HG03521 (cell line): ENCODE results near the gene SEPTIN14.
"Not testable (repeated sequence)": the region's sequence is repeated elsewhere in the genome, so short reads cannot be mapped to it uniquely, and the experiment has no call there.

Experiments
- ATAC-seq: cut with Tn5 transposase; IDR thresholded peaks from one replicate; pipeline ENCODE4 v1.9.1; 2021; ENCODE audit warnings: mild to moderate bottlenecking, moderate library complexity; ENCODE audit not compliant: unreplicated experiment

Gene SEPTIN14

DNA sequence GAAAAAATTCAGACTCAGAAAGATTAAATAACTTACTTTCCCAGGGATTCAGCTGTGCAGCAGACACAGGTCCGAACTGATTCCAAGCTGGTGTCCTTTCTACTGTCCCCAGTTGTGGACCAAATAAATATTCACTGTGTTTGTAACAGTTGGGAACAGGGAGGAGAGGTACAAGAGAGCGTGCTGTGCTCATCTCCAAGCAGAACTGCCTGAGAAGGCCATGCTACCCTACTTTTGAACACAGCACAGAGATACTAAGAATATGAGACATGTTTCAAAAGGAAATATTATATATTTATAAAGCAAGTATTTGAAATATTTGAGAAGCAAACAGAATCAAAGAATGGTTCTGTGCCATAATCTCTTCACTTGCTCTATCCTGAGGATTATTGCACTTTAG lies at the start of gene SEPTIN14:
Gene SEPTIN14 (minus strand): TSS at position 101 of the 400 bp plus-strand sequence. CDS start 756 bp downstream, outside the sequence.
- ATAC-seq = not testable (repeated sequence)

- peak; percentile 96 for ATAC-seq
Observed at GRCh38 chr7:55903985-55904759, 41.6 kb upstream of the SEPTIN14 start.

DNA sequence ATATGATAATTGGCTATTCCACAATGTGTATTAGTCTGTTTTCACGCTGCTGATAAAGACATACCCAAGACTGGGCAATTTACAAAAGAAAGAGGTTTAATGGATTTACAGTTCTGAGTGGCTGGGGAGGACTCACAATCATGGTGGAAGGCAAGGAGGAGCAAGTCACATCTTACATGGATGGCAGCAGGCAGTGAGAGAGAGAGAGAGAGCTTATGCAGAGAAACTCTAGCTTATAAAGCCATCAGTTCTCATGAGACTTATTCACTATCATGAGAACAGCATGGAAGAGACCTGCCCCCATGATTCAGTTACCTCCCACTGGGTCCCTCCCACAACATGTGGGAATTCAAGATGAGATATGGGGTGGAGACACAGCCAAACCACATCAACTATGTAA lies 38.5 kb upstream of the SEPTIN14 start:
- not testable (repeated sequence) for ATAC-seq

DNA sequence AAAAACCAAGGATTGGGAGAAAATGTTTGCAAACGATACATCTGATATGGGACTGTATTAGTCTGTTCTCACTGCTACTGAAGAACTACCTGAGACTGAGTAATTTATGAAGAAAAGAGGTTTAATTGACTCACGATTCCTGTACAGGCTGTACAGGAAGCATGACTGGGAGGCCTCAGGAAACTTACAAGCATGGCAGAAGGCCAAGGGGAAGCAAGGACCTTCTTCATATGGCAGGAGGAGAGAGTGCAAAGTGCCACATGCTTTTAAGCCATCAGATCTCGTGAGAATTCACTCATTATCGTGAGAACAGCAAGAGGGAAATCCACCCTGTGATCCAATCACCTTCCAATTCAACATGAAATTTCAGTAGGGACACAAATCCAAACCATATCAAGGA lies 35.7 kb upstream of the SEPTIN14 start:
- ATAC-seq = no peak

GRCh38 chr7:55895021-55895420 lies 32.5 kb upstream of the SEPTIN14 start:
- ATAC-seq = no peak

- no peak for ATAC-seq
Observed at GRCh38 chr7:55893940-55894339, 31.4 kb upstream of the SEPTIN14 start.

DNA sequence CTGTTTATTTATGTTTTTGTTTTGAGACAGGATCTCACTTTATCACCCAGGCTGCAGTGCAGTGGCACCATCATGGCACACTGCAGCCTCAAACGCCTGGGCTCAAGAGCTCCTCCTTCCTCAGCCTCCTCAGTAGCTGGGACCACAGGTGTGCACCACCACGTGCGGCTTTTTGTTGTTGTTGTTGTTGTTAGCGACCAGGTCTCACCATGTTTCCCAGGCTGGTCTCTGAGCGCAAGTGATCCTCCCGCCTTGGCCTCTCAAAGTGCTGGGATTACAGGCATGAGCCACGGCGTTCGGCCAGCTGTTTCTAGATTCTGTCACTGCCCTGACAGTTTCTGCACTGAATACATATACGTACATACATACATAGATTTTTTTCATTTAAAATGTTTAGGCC lies 25.8 kb upstream of the SEPTIN14 start:
- ATAC-seq = not testable (repeated sequence)

- ATAC-seq = no peak
Observed at GRCh38 chr7:55887821-55888247, 25.3 kb upstream of the SEPTIN14 start.

DNA sequence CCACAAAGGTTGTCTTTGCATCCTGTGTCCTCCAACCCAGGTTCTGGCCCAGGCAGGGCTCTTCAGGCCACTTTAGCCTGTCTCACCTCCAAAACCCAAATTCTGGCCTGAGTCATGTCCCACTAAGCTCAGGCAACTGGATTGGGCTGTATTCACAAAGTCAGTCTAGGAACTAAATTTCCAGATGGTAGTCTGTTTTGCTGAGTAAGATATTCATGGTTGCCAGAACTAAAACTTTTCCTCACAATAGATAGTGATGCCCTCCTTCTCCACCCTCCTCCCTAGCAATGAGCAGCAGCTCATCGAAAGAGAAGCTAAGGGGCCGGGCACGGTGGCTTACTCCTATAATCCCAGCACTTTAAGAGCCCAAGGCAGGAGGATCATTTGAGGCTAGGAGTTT lies 21.8 kb upstream of the SEPTIN14 start:
- no peak for ATAC-seq

DNA sequence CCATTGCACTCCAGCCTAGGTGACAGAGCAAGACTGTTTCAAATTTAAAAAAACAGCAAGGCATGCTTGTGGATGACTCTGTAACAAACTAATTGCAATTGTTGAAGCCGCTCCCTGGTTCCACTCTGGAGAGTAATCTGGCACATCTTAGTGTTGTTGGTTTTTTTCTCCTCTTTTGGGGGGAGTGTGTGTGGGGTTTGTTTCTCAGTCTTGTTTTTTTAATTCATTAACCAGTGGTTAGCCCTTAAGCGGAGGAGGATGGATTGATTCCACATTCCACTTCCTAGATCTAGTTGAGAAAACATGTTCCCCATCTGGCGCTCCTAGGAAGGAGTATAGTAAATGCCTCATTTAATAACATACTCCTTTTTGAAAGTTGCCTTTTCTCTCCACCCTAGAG lies 16.1 kb upstream of the SEPTIN14 start:
- ATAC-seq = no peak

- no peak for ATAC-seq
Observed at GRCh38 chr7:55877308-55877707, 14.8 kb upstream of the SEPTIN14 start.

GRCh38 chr7:55873765-55874164 lies 11.2 kb upstream of the SEPTIN14 start:
- ATAC-seq = no peak

- no peak for ATAC-seq
Observed at GRCh38 chr7:55871932-55872485, 9.5 kb upstream of the SEPTIN14 start.

- ATAC-seq = not testable (repeated sequence)
Observed at GRCh38 chr7:55868989-55869388, 6.4 kb upstream of the SEPTIN14 start.

- ATAC-seq = not testable (repeated sequence)
Observed at GRCh38 chr7:55845164-55845563, 17.4 kb downstream of the SEPTIN14 start.

GRCh38 chr7:55838595-55838994 lies 24.0 kb downstream of the SEPTIN14 start:
- no peak for ATAC-seq

GRCh38 chr7:55827577-55827976 lies 35.0 kb downstream of the SEPTIN14 start:
- ATAC-seq = no peak

DNA sequence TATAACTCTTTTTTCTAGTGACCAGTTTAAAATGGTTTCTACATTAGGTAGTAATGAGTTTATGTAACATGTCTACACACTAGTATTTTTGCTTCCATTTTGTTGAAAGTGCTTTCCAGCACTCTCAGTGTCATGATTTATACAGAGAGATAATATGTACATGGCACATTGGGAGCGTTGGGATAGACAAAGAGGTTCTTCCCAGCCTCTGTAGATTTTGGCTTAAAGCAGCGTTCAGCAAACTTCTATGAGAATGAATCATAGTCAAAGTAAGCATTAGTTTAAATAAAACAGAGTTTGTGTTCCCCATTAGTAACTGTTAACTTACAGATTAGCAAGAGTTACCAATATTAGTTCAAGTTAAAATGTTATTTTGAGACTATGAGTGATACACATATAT lies 43.9 kb downstream of the SEPTIN14 start:
- no peak for ATAC-seq

DNA sequence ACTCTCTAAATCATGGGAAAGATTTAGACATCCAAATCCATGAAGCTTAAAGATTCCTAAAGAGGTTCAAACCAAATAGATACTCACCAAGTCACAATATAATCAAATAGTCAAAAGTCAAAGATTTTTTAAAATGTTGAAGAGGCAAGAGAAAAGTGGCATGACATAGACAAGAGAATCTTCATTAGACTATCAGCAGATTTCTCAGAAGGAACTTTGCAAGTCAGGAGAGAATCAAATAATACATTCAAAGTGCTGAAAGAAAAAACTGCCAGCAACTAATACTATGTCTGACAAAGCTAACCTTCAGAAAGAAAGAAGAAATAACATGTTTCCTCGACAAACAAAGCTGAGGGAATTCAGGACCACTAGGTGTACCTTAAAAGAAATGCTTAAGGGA lies 65.3 kb downstream of the SEPTIN14 start:
- not testable (repeated sequence) for ATAC-seq

DNA sequence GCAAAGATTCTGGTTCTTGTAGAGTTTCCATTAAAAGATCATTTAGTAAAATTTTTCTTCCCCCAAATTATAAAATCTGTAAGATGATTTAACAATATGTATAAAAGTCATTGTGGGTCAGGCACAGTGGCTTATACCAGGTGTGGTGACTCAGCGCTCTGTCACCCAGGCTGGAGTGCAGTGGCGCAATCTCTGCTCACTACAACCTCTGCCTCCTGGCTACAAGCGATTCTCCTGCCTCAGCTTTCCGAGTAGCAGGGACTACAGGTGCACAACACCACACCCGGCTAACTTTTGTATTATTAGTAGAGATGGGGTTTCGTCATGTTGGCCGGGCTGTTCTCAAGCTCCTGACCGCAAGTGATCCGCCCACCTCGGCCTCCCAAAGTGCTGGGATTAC lies 68.0 kb downstream of the SEPTIN14 start:
- no peak for ATAC-seq

- ATAC-seq = no peak
Observed at GRCh38 chr7:55792048-55792447, 70.5 kb downstream of the SEPTIN14 start.

GRCh38 chr7:55787796-55788195 lies 74.8 kb downstream of the SEPTIN14 start:
- ATAC-seq = no peak
